ENCODE results near the gene PTPRN2. TPM values are rescaled to one million over a fixed set of nuclear protein-coding genes. Genes with fewer than 3 reads are reported as not detected.

Gene PTPRN2
- total RNA-seq, 1 experiment from 2014 or later = 1.1 TPM

GRCh38 chr7:157887400-157887799, 700.2 kb downstream of the PTPRN2 start:
- CTCF ChIA-PET = no interaction called here
- intact Hi-C loops (cut with micrococcal nuclease; ENCODE audit: unreplicated experiment) (no loop called here), in situ Hi-C loops (cut with HindIII; ENCODE audit: low pct_unique_long_range_greater_than_20kb, low sequenced_read_pairs) (no loop called here)
- H3K27me3 ChIP-seq (ENCODE audit: control insufficient read depth, insufficient read depth, low read length) = no peaks in the 10 kb centered on the region; the same call in 1 of the 2 replicates
- no peak for TF ChIP-seq SIN3A (IDR thresholded peaks at IDR 0.05; ENCODE audit: borderline replicate concordance, insufficient read depth, low read depth, low read length)
- TF ChIP-seq TCF7L2 (IDR thresholded peaks at IDR 0.05; ENCODE audit: low read depth, low read length) = no peak
- TF ChIP-seq, protein P1, sequence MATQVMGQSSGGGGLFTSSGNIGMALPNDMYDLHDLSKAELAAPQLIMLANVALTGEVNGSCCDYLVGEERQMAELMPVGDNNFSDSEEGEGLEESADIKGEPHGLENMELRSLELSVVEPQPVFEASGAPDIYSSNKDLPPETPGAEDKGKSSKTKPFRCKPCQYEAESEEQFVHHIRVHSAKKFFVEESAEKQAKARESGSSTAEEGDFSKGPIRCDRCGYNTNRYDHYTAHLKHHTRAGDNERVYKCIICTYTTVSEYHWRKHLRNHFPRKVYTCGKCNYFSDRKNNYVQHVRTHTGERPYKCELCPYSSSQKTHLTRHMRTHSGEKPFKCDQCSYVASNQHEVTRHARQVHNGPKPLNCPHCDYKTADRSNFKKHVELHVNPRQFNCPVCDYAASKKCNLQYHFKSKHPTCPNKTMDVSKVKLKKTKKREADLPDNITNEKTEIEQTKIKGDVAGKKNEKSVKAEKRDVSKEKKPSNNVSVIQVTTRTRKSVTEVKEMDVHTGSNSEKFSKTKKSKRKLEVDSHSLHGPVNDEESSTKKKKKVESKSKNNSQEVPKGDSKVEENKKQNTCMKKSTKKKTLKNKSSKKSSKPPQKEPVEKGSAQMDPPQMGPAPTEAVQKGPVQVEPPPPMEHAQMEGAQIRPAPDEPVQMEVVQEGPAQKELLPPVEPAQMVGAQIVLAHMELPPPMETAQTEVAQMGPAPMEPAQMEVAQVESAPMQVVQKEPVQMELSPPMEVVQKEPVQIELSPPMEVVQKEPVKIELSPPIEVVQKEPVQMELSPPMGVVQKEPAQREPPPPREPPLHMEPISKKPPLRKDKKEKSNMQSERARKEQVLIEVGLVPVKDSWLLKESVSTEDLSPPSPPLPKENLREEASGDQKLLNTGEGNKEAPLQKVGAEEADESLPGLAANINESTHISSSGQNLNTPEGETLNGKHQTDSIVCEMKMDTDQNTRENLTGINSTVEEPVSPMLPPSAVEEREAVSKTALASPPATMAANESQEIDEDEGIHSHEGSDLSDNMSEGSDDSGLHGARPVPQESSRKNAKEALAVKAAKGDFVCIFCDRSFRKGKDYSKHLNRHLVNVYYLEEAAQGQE (IDR thresholded peaks at IDR 0.05; ENCODE audit: insufficient read depth in 1 of 2, low read depth in 2 of 2, low read length in 1 of 2) = no peak
- TF ChIP-seq CTCF (IDR thresholded peaks at IDR 0.05) = no peak
- TF ChIP-seq POLR2AphosphoS5 (IDR thresholded peaks at IDR 0.05; ENCODE audit: low read depth, low read length) = no peak
- no peaks in the 10 kb centered on the region for H3K4me1 ChIP-seq (ENCODE audit: control insufficient read depth, insufficient read depth, low read length)
- H3K9me3 ChIP-seq (ENCODE audit: control insufficient read depth, insufficient read depth, low read depth, low read length) = no peaks in the 10 kb centered on the region
- H3K27ac ChIP-seq (ENCODE audit: low read length) = no peak overlapping the region
- H3K4me3 ChIP-seq (ENCODE audit: low read depth in 2 of 2, low read length in 2 of 2) = no peak overlapping the region
- POLR2A ChIA-PET = no interaction called here
- no TSS peak for BruUV-seq (replicated peaks)
- DNase-seq (ENCODE audit: low read depth, low spot score) (no peak), ATAC-seq (no peak)
- no peaks in the 10 kb centered on the region for H3K36me3 ChIP-seq (ENCODE audit: control insufficient read depth, insufficient read depth, low read length)

DNA sequence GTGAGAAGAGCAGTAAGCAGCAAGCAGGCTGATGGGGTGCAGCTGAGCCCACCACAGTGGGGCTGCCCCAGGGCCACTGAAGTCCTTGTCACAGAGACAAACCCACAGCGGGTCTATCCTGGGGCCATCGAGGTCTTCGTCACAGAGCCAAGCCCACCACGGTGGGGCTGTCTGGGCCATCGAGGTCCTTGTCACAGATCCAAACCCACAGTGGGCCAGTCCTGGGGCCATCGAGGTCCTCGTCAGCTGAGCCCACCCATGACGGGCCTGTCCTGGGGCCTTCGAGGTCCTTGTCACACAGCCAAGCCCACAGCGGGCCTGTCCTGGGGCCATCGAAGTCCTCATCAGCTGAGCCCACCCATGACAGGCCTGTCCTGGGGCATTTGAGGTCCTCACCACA, 700.9 kb downstream of the PTPRN2 start:
- ChIA-PET CTCF (no interaction called here), POLR2A (no interaction called here)
- H3K36me3 ChIP-seq (ENCODE audit: control insufficient read depth, insufficient read depth, low read length) = no peaks in the 10 kb centered on the region
- in situ Hi-C loops (cut with HindIII; ENCODE audit: low pct_unique_long_range_greater_than_20kb, low sequenced_read_pairs) = no loop called here
- H3K9me3 ChIP-seq (ENCODE audit: control insufficient read depth, insufficient read depth, low read depth, low read length) = no peaks in the 10 kb centered on the region
- no peaks in the 10 kb centered on the region for H3K4me1 ChIP-seq (ENCODE audit: control insufficient read depth, insufficient read depth, low read length)
- no TSS peak for BruUV-seq (replicated peaks)
- DNase-seq (ENCODE audit: low read depth, low spot score) (no peak), ATAC-seq (no peak)
- H3K27me3 ChIP-seq (ENCODE audit: control insufficient read depth, insufficient read depth, low read length) = no peaks in the 10 kb centered on the region; the same call in 1 of the 2 replicates
- no peak overlapping the region for H3K27ac ChIP-seq (ENCODE audit: low read length)
- no peak overlapping the region for H3K4me3 ChIP-seq (ENCODE audit: low read depth in 2 of 2, low read length in 2 of 2)
- no peak for TF ChIP-seq SIN3A (IDR thresholded peaks at IDR 0.05; ENCODE audit: borderline replicate concordance, insufficient read depth, low read depth, low read length)
- no peak for TF ChIP-seq POLR2AphosphoS5 (IDR thresholded peaks at IDR 0.05; ENCODE audit: low read depth, low read length)
- TF ChIP-seq TCF7L2 (IDR thresholded peaks at IDR 0.05; ENCODE audit: low read depth, low read length) = no peak
- TF ChIP-seq, protein P1 (IDR thresholded peaks at IDR 0.05; ENCODE audit: insufficient read depth in 1 of 2, low read depth in 2 of 2, low read length in 1 of 2) = no peak
- TF ChIP-seq CTCF (IDR thresholded peaks at IDR 0.05) = no peak
- intact Hi-C loops (cut with micrococcal nuclease; ENCODE audit: unreplicated experiment) = no loop called here
